ENCODE results near the gene CFAP58.

Gene CFAP58

DNA sequence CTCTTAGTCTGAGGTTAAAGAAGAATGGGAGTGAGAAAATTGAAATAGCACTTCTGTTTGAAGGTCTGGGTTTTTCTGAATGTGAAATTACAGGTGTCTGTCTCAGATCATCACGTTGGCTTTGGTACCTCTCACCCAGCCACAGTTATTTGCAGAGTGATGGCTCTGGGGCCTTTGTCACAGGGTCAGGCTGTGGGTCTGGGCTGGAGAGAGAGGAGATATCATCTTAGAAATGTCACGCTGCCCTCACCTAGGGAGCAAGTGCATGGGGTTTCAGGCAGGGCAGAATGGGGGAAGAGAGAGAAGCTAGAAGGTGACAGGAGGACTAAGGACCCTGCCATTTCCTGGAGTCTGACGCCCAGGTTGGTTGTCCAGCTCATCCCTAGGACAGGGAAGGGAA lies 127.2 kb downstream of the CFAP58 start:
- TF ChIP-seq TAF1 (IDR thresholded peaks at IDR 0.05; ENCODE audit: borderline replicate concordance, insufficient read depth, low read length) (no peak), SIN3A (IDR thresholded peaks at IDR 0.05; ENCODE audit: borderline replicate concordance, insufficient read depth, low read length) (no peak), POLR2AphosphoS5 (IDR thresholded peaks at IDR 0.05; ENCODE audit: low read depth, low read length) (no peak), FOXP2 (optimal IDR thresholded peaks at IDR 0.05; ENCODE audit: borderline replicate concordance, extremely low read depth, extremely low read length, insufficient read depth) (no peak)
- TF ChIP-seq, protein P1, sequence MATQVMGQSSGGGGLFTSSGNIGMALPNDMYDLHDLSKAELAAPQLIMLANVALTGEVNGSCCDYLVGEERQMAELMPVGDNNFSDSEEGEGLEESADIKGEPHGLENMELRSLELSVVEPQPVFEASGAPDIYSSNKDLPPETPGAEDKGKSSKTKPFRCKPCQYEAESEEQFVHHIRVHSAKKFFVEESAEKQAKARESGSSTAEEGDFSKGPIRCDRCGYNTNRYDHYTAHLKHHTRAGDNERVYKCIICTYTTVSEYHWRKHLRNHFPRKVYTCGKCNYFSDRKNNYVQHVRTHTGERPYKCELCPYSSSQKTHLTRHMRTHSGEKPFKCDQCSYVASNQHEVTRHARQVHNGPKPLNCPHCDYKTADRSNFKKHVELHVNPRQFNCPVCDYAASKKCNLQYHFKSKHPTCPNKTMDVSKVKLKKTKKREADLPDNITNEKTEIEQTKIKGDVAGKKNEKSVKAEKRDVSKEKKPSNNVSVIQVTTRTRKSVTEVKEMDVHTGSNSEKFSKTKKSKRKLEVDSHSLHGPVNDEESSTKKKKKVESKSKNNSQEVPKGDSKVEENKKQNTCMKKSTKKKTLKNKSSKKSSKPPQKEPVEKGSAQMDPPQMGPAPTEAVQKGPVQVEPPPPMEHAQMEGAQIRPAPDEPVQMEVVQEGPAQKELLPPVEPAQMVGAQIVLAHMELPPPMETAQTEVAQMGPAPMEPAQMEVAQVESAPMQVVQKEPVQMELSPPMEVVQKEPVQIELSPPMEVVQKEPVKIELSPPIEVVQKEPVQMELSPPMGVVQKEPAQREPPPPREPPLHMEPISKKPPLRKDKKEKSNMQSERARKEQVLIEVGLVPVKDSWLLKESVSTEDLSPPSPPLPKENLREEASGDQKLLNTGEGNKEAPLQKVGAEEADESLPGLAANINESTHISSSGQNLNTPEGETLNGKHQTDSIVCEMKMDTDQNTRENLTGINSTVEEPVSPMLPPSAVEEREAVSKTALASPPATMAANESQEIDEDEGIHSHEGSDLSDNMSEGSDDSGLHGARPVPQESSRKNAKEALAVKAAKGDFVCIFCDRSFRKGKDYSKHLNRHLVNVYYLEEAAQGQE (IDR thresholded peaks at IDR 0.05; ENCODE audit: insufficient read depth in 1 of 2, low read depth in 2 of 2, low read length in 2 of 2) = no peak

DNA sequence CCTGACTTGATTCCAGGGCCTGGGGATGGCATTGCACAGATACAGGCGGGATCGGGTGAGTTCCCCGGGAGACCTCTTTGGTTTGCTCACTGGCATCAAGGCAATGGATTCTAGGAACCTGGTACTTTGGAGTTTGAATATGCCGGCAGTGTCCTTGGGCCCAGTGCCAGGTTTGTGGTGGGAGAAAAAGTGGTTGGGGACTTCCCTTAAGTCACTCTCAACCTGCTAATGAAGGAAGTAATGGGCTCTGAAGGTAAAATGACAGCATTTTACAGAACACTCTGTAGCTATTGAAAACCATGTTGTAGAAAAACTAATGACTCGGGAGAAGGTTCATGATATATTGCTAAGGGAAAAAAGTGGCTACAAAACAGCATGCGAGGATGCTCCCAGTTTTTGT lies 129.9 kb downstream of the CFAP58 start:
- TF ChIP-seq SIN3A (IDR thresholded peaks at IDR 0.05; ENCODE audit: borderline replicate concordance, insufficient read depth, low read length) (no peak), POLR2AphosphoS5 (IDR thresholded peaks at IDR 0.05; ENCODE audit: low read depth, low read length) (no peak), TAF1 (IDR thresholded peaks at IDR 0.05; ENCODE audit: borderline replicate concordance, insufficient read depth, low read length) (no peak), FOXP2 (optimal IDR thresholded peaks at IDR 0.05; ENCODE audit: borderline replicate concordance, extremely low read depth, extremely low read length, insufficient read depth) (no peak)
- TF ChIP-seq, protein P1 (IDR thresholded peaks at IDR 0.05; ENCODE audit: insufficient read depth in 1 of 2, low read depth in 2 of 2, low read length in 2 of 2) = no peak

- TF ChIP-seq, protein P1 (IDR thresholded peaks at IDR 0.05; ENCODE audit: insufficient read depth in 1 of 2, low read depth in 2 of 2, low read length in 2 of 2) = no peak
- TF ChIP-seq TAF1 (IDR thresholded peaks at IDR 0.05; ENCODE audit: borderline replicate concordance, insufficient read depth, low read length) (no peak), POLR2AphosphoS5 (IDR thresholded peaks at IDR 0.05; ENCODE audit: low read depth, low read length) (no peak), SIN3A (IDR thresholded peaks at IDR 0.05; ENCODE audit: borderline replicate concordance, insufficient read depth, low read length) (no peak), FOXP2 (optimal IDR thresholded peaks at IDR 0.05; ENCODE audit: borderline replicate concordance, extremely low read depth, extremely low read length, insufficient read depth) (no peak)
Observed at GRCh38 chr10:104485632-104486031, 132.0 kb downstream of the CFAP58 start.

- TF ChIP-seq TAF1 (IDR thresholded peaks at IDR 0.05; ENCODE audit: borderline replicate concordance, insufficient read depth, low read length) (no peak), POLR2AphosphoS5 (IDR thresholded peaks at IDR 0.05; ENCODE audit: low read depth, low read length) (no peak), SIN3A (IDR thresholded peaks at IDR 0.05; ENCODE audit: borderline replicate concordance, insufficient read depth, low read length) (no peak)
- TF ChIP-seq, protein P1 (IDR thresholded peaks at IDR 0.05; ENCODE audit: insufficient read depth in 1 of 2, low read depth in 2 of 2, low read length in 2 of 2) = no peak
Observed at GRCh38 chr10:104486803-104487202, 133.2 kb downstream of the CFAP58 start.
